Dermis blood vessel endothelial cell (primary cell): ENCODE data around the gene CIART. TPM values are rescaled to one million over a fixed set of nuclear protein-coding genes. Genes with fewer than 3 reads are reported as not detected.
"Not testable (repeated sequence)": the region's sequence is repeated elsewhere in the genome, so short reads cannot be mapped to it uniquely, and the experiment has no call there.

Experiments
- DNase-seq: peaks from one replicate; pipeline ENCODE4 v3.0.0; 2010
- total RNA-seq: library from RNA; depleted of rRNA; stranded (reverse); fragments of >200 nt; gene quantifications from 2 replicates; pipeline ENCODE4 v1.2.3, GENCODE V29; 2014

The CIART gene
- total RNA-seq, 1 donor from 2014 or later: 1.0 TPM

DNA sequence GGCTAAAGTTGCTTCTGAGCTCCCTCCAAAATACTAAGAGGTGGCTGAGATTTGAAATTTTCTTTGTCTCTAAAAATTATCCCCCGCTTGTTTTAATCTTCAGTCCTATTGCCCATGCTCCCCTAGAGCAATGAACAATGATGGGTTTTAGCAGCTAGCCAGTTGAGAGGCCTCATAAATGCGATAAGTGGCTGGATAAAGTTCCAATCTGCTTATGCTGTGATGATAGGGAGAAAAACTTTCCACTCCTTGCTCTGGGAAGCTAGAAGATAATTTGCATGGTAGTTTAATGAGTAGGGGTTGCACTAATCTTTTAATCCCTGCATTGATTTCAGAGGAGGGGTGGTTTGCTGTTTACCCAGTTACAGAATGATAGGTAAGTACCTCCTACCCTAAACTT is 29.4 kb downstream of the CIART start:
- DNase-seq: no peak

DNA sequence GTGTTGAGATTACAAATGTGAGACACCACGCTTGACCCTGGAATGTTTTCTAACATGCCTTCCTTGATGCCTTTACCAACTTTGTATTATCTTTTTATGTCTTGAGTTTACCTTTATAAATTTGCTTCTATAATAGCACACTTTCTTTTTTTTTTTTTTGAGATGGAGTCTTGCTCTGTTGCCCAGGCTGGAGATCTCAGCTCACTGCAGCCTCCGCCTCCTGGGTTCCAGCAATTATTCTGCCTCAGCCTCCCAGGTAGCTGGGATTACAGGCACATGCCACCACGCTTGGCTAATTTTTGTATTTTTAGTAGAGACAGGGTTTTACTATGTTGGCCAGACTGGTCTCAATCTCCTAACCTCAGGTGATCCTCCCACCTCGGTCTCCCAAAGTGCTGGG is 32.3 kb downstream of the CIART start:
- not testable (repeated sequence) for DNase-seq

GRCh38 chr1:150320667-150320978 is 38.3 kb downstream of the CIART start:
- peak; percentile 66 for DNase-seq

DNA sequence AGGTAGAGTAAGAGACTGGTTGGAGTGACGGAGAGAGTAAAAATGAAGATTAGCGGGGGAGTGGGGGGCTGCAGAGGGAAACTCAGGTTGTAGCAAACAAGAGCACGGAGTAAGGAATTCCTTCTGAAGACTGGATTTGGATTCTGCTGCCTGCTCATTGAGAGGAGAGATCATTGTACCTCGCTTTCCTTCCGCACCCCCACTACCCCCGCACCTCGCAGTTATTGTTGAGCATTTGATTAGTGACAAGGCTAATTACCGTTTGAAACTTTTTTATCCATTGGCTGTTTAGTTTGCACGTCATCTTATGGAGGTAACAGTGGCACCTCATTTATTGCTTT is 39.4 kb downstream of the CIART start:
- DNase-seq: peak; percentile 20

- DNase-seq: no peak
Observed at GRCh38 chr1:150322310-150322709, 40.0 kb downstream of the CIART start.

- DNase-seq: no peak
Observed at GRCh38 chr1:150332651-150333290, 50.4 kb downstream of the CIART start.

Other genes with a start within 250 kb of the CIART start
- 25.4 and 31.9 TPM in 2 replicates for gene VPS45, start 214.8 kb upstream of the CIART start, total RNA-seq
- gene PLEKHO1, start 132.6 kb upstream of the CIART start, total RNA-seq: 31.0 and 65.9 TPM in 2 replicates
- gene ANP32E, start 46.4 kb upstream of the CIART start, total RNA-seq: 18.2 and 35.8 TPM in 2 replicates
- gene CA14, start 24.8 kb upstream of the CIART start, total RNA-seq: not detected in 2 replicates
- gene APH1A, start 13.5 kb upstream of the CIART start, total RNA-seq: 132 and 182 TPM in 2 replicates
- 3.6 and 43.1 TPM in 2 replicates for gene C1orf54, start 9.8 kb upstream of the CIART start, total RNA-seq
- 35.4 and 43.4 TPM in 2 replicates for gene MRPS21, start 11.3 kb downstream of the CIART start, total RNA-seq
- gene PRPF3, start 39.0 kb downstream of the CIART start, total RNA-seq: 40.0 and 47.5 TPM in 2 replicates
- gene RPRD2, start 81.6 kb downstream of the CIART start, total RNA-seq: 7.8 and 10.2 TPM in 2 replicates
- gene TARS2, start 204.9 kb downstream of the CIART start, total RNA-seq: 10.4 and 16.0 TPM in 2 replicates
- gene ECM1, start 225.6 kb downstream of the CIART start, total RNA-seq: 0.19 and 0.34 TPM in 2 replicates
- not detected in 2 replicates for gene FALEC, start 233.2 kb downstream of the CIART start, total RNA-seq